ENCODE measurements around the gene IGFL1. TPM values are rescaled to one million over a fixed set of nuclear protein-coding genes. Genes with fewer than 3 reads are reported as not detected.

The IGFL1 gene
- total RNA-seq, 1 experiment from 2014 or later: not detected

Other genes with a start within 250 kb of the IGFL1 start
- 5.4 and 7.2 TPM in 2 replicates for gene CCDC61, start 234.3 kb upstream of the IGFL1 start, total RNA-seq (2014; rRNA removed; shearing (Covaris generic))
- gene PGLYRP1, start 206.7 kb upstream of the IGFL1 start, total RNA-seq (2014; rRNA removed; shearing (Covaris generic)): not detected in 2 replicates
- 0.21 and 0.50 TPM in 2 replicates for gene IGFL4, start 188.7 kb upstream of the IGFL1 start, total RNA-seq (2014; rRNA removed; shearing (Covaris generic))
- not detected in 2 replicates for gene IGFL3, start 105.1 kb upstream of the IGFL1 start, total RNA-seq (2014; rRNA removed; shearing (Covaris generic))
- not detected in 2 replicates for gene IGFL2, start 81.5 kb upstream of the IGFL1 start, total RNA-seq (2014; rRNA removed; shearing (Covaris generic))
- not detected in 2 replicates for gene HIF3A, start 67.3 kb downstream of the IGFL1 start, total RNA-seq (2014; rRNA removed; shearing (Covaris generic))
- gene PPP5C, start 117.3 kb downstream of the IGFL1 start, total RNA-seq (2014; rRNA removed; shearing (Covaris generic)): 45.6 and 50.9 TPM in 2 replicates
- gene CCDC8, start 183.8 kb downstream of the IGFL1 start, total RNA-seq (2014; rRNA removed; shearing (Covaris generic)): not detected in 2 replicates
- 0.03 TPM in 1 of 2 replicates, not detected in the other for gene PNMA8C, start 199.2 kb downstream of the IGFL1 start, total RNA-seq (2014; rRNA removed; shearing (Covaris generic))
- gene PNMA8A, start 241.8 kb downstream of the IGFL1 start, total RNA-seq (2014; rRNA removed; shearing (Covaris generic)): 22.9 and 24.5 TPM in 2 replicates

Data from SK-MEL-5 (cell line).